IPS-11a (cell line): ENCODE data around the gene ARHGAP23.
"Not testable (repeated sequence)": the region's sequence is repeated elsewhere in the genome, so short reads cannot be mapped to it uniquely, and the experiment has no call there.

Source experiments
- H3K4me3 ChIP-seq: one replicate; pipeline ENCODE4 v1.5.1; 2013; ENCODE audit warnings: low read depth, low read length, control low read depth

The ARHGAP23 gene

DNA sequence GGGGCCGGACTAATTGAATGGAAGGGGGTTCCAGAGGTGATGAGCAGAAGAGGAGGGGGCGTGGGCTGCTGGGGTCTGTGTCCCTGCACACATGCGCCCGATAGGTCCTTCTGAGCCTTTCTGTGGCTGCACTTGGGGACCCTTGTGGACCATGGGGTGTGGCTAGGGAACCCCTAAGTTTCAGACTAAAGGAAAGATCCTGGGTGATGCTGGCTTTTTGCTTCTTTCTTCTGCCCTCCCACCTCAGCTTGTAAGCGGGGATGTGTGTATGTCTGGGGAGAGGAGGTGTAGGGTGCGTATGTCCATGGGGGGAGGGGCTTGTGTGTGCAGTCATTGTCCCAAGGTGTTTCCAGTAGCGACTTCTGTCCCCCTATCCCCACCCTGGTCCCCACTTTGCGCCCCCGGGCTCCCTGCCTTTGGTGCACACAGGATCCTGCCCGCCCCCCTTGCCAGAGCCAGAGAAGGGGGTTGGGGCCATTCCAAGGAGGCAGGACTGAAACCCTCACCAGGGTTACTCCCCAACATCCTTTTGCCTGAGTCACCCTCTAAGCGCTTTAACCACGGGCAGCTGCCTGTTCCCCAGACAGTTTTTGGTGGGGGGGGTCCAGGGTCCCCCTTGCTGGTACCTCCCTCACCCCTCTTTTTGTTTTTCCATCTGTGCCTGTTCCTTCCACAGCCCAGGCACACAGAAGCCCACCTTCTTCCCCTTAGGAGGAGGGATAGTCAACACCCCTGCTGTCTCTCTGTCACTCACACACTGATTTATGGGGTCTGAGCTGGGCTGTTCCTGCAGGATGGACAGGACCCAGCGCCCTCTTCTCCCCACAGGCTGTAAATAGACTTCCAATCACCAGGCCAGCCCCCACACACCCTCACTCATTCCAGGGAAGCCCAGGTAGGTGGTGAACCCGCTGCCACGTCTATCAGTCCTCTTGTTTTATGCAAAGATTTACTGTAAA is 83.2 kb downstream of the ARHGAP23 start:
- H3K4me3 ChIP-seq: peak overlapping the region; percentile 10

DNA sequence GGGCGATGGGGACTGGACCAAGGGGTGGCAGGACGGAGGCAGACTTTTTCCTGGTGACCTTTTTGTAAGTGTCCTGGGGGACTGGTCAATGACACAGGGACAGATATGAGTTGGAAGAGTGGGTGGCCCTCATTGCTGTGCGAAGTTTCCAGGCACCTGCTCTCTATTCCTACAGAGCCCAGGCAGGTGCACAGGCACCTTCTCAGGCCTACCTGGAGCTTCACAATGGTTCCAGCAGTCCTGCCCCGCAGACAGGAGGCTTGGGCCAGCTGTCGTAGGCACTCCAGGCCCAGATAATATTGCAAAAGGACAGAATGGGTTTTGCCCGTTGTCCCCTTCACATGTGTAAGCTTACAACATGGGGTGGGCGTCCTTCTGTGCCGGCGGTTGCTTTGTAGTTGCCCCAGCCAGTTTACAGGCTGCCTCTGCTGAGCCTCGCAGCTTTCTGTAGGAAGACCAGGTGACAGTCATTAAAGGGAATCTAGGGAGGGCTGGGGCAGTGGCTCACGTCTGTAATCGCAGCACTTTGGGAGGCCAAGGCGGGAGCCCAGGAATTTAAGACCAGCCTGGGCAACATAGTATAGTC is 84.3 kb downstream of the ARHGAP23 start:
- H3K4me3 ChIP-seq: no peak overlapping the region

GRCh38 chr17:38526526-38526925 is 98.3 kb downstream of the ARHGAP23 start:
- H3K4me3 ChIP-seq: not testable (repeated sequence)

GRCh38 chr17:38528141-38528540 is 99.9 kb downstream of the ARHGAP23 start:
- H3K4me3 ChIP-seq: not testable (repeated sequence)

GRCh38 chr17:38530856-38531255 is 102.6 kb downstream of the ARHGAP23 start:
- H3K4me3 ChIP-seq: not testable (repeated sequence)

DNA sequence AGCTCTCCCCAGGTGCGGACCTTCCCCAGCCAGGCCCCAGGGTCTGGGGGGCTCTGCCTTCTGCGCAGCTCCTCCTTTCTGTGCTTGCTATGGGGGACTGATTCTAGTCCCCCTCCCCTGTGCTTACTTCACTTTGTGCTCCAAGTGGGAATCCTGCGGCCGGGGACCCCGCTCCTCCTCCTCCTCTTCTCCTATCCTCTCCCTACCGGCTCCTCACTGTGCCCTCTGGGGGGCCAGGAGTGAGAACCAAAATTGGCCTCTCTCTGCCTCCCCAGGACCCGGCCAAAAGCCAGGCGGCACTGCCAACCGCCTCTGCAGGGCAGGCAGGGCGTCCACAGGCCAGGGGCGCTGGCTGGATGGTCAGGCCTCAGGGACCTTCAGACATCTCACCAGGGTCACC is 103.5 kb downstream of the ARHGAP23 start:
- H3K4me3 ChIP-seq: not testable (repeated sequence)

DNA sequence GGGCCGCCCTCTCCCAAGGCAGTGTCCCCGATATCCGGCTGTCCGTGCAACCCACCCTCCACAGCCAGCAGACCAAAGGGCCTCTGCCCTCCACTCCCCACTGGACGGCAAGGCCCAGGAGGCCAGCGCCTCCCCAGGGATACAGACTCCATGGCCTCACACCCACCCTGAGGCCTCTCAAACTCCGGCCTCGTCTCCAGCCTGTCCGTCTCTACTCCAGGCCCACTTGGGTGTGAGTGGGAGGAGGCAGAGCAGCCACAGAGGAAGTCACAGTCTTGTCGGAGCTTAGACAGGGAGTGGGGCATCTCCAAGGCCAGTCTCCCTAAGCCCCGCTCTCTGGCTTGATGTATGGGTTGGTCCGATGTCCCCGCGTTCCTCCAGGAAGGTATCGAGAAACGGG is 104.2 kb downstream of the ARHGAP23 start:
- H3K4me3 ChIP-seq: no peak overlapping the region

GRCh38 chr17:38533241-38533640 is 105.0 kb downstream of the ARHGAP23 start:
- no peak overlapping the region for H3K4me3 ChIP-seq

GRCh38 chr17:38533866-38534497 is 105.7 kb downstream of the ARHGAP23 start:
- H3K4me3 ChIP-seq: no peak overlapping the region

DNA sequence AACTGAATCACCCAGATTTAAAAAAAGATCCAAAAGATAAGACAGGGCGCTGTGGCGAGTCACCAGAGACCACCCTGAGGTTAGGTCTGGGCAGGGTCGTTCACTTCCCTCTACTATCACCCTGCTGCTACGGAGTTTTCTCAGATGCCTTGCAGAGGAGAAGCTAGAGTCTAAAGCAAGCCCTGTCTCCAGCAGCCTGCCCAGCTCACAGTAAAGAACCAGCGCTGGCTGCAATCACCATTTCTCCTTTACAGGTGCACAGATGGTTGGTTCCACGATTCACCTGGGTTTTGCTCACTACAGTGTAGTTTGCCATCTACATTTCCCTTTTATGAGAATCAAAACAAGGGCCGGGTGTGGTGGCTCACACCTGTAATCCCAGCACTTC is 106.2 kb downstream of the ARHGAP23 start:
- H3K4me3 ChIP-seq: no peak overlapping the region

GRCh38 chr17:38535886-38536285 is 107.6 kb downstream of the ARHGAP23 start:
- no peak overlapping the region for H3K4me3 ChIP-seq

- H3K4me3 ChIP-seq: no peak overlapping the region
Measured at GRCh38 chr17:38536661-38537060, 108.4 kb downstream of the ARHGAP23 start.

- H3K4me3 ChIP-seq: no peak overlapping the region
Measured at GRCh38 chr17:38538906-38539305, 110.6 kb downstream of the ARHGAP23 start.

DNA sequence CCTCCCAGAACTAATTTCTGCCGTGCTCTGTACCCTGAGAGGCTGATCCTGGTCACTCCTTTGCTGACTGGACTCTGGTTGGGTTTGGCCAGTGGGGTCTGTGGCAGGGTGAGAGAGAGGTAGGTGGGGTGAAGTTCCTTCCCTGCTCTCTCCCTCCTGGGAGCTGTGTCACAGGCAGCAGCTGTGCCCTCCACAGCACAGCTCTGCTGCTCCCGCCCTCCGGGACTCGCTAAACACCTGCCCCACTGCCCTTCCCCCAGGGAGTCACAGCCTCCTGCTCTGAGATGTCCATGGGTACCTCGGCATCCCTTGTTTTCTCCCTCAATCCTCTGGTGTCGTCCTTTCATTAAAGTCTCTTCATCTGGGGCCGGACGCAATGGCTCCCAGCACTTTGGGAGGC is 111.1 kb downstream of the ARHGAP23 start:
- no peak overlapping the region for H3K4me3 ChIP-seq

- no peak overlapping the region for H3K4me3 ChIP-seq
Measured at GRCh38 chr17:38540514-38541045, 112.3 kb downstream of the ARHGAP23 start.

DNA sequence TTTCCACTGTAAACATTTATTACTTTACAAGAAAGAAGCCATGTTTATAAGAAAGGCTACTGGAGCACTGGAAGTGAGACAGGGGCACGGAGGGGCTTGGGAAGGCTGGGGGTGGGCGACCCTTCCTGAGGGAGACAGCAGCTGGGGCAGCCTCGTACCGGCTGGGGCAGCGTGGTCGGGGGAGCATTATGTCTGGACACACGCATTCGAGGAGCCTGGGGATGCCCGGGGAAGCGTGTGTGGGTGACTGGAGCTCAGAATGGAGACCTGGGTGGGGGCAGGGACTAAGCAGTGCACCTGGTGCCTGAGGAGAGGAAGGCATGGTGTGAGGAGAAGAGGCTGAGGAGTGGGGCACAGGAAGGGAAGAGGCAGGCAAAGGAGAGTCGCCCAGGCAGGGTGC is 113.0 kb downstream of the ARHGAP23 start:
- H3K4me3 ChIP-seq: no peak overlapping the region

DNA sequence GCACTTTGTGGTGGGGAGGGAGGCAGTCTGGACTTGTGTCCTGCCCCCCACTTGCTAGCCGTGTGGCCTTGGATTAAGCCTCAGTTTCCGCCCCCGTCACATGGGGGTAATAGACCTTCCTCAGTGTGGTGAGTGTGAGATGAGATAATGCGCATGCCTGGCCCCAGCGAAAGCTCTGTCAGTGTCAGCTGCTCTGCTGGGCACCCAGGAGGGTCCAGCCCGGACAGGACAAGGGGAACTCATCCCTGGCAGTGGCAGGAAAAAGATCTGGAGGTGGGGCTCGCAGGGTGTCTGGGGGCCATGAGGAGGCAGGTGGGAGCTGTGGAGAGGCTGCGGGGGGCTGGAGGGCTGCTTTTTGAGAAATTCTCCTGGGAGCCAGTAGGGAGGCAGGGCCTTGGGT is 114.0 kb downstream of the ARHGAP23 start:
- no peak overlapping the region for H3K4me3 ChIP-seq

GRCh38 chr17:38543403-38544174 is 115.3 kb downstream of the ARHGAP23 start:
- H3K4me3 ChIP-seq: no peak overlapping the region

GRCh38 chr17:38544175-38544838 is 116.0 kb downstream of the ARHGAP23 start:
- no peak overlapping the region for H3K4me3 ChIP-seq

DNA sequence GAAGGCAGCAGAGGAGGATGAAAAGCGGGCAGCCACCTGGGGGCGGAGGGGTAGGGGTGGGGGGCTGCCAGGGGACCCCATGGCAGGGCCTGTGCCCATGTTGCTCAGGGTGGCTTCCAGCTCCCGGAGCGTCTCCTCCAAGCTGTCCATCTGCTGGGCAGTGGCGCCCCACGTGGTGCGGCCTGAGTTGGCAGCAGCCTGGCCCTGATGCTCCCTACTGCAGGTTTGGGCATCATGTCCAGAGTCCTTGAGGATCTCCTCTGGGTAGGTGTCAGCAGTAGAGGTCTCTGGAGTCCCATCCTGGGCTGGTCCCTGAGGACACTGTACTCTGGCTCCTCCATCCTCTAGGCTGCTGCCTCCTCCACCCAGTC is 116.6 kb downstream of the ARHGAP23 start:
- H3K4me3 ChIP-seq: no peak overlapping the region
